HT-29 (cell line): ENCODE measurements around the gene PPARA. TPM values are rescaled to one million over a fixed set of nuclear protein-coding genes. Genes with fewer than 3 reads are reported as not detected.

Source experiments
- DNase-seq: peaks from one replicate; pipeline ENCODE4 v3.0.0-alpha.2; 2015; ENCODE audit warnings: low spot score
- total RNA-seq: library from RNA; depleted of rRNA; stranded (reverse); fragments of >200 nt; shearing (Covaris generic); gene quantifications from 2 replicates; pipeline ENCODE4 v1.2.3, GENCODE V29; 2014

Gene PPARA
- total RNA-seq, 1 experiment from 2014 or later = 18.1 TPM

DNA sequence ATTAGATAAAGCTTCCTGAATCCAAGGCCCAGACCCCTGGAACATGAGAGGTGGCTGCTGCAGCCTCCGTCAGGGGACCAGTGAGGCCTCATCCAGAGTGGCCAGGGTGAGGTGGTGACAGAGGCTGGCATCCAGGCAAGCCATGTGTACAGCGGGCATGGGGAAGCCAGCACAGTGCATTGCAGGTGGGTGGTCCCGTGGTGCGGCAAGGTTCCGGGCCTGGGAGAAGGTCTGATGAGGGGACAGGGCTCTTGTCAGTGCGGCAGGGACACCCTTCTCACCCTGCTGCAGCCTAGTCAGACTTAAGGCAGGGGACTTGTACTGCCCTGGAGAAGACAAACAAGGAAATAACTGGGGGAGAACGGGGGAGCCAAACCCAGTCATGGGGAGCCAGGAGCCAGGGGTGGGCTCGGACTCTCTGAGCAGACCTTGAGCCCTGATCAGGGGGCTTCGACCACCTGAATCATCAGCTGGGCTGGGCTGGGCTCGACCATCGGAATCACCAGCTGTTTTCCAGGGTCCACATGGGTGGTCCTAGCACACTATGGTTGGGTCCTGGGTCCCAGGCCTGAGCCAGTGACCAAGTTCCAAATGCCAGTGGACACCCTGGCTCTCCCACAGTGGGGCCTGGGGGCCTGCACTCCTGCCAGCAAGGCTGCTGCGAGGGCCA, 122.6 kb downstream of the PPARA start:
- no peak for DNase-seq

DNA sequence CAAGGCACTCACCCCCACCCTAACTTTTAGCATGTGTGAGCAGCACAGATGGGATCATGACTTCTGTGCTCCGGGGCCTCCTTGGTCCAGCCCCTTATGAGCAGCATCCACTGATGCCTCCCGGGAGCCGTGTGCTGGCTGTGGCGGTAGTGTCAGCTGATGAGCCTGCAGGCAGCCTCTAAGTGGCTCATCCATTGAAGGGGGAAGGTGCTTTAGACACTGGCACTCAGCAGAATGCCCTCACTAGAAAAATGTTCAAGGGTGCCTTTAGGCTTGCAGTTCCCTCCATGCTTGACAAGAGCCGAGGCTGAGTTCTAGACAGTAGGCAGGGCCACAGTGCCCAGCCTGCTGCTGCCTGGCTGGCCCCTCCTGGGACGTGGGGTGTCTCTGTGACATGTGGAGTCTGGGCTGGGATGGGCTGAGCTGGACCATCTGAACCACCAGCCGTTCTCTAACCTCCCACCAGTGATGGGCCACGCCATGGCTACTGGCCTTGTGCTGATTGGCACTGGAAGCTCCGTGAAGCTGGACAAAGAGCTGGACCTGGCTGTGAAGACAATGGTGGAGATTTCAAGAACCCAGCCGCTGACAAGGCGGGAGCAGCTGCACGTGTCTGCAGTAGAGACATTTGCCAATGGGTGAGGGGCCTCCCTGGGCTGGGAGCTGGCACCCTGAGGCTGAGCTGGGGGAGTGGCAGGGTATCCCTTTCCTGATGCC, 123.3 kb downstream of the PPARA start:
- no peak for DNase-seq

DNA sequence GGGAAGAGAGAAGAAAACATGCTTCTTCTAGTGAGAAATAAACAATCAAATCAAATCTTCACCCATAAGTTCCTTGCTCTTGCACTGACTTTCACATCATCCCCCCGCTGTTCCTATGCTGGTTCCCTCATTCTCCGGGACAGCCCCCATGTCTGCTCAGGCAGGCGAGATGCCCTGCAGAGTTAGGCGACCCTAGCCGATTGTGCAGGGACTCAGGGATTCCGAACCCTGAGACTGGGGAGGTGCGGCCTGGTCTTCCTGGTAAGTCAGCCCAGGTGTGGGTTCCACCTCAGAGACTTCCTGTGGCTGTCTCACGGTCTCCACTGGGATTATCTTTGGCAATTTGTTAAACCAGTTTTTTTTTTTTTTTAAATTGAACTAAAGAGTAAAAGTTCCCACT, 124.1 kb downstream of the PPARA start:
- no peak for DNase-seq

GRCh38 chr22:46275455-46276122, 125.3 kb downstream of the PPARA start:
- no peak for DNase-seq

DNA sequence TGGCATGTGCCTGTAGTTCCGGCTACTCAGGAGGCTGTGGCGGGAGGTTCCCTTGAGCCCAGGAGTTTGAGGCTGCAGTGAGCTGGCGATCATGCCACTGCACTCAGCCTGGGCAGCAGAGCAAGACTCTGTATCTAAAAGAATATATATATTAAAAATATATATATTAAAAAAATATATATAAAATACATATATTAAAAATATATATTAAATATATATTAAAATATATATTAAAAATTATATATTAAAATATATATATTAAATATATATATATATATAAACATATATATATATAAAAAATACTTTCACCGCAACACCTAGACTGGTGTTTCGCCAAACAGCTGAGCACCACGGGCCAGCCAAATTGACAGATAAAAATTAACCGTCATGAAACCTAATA, 126.2 kb downstream of the PPARA start:
- DNase-seq = no peak

DNA sequence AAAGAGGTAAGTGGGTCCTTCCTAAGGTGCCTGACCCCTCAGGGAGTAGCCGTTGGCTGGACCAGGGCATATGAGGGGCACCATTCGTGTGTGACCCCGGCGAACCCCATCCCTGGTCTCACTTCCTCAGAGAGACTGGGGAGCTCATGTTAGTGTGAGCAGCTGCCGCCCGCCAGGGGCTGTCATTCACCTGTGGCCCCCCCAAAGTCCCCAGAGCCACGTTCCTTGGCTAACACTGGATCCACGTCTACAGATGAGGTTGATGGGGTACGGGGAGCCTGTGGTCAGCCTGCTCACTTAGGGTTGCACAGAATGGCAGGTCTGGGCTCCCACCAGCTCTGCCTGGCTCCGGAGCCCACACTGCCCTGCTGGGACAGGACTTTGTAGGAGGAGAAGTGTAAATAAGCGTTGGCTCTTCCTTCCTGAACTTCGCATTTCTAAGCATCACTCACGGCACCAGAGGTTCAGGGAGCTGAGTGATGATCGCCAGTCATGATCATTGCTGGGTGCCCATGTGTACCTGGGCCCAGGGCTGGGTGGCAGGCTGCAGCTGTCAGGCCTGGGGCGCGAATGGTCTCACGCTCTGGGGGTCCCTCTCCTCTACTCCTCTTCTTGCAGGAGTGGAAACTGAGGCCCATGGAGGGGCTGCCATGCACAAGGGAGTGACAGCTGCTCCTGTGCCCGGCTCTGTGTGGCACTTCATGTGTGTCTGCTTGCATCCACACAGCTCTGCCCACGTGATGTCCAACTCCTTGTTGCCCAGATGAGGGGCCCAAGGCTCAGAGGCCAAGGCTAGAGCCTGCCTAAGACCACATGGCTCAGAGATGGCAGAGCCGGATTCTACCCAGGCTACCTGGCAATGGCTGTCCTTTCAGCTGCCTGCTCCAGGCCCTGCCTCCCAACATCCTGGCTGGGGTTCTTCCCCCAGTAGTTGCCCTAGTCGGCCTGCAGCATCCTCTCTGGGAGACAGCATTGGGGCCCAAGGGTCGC, 128.6 kb downstream of the PPARA start:
- DNase-seq = no peak

GRCh38 chr22:46280063-46280817, 129.9 kb downstream of the PPARA start:
- DNase-seq = no peak

GRCh38 chr22:46280999-46281623, 130.8 kb downstream of the PPARA start:
- no peak for DNase-seq

GRCh38 chr22:46281866-46282678, 131.7 kb downstream of the PPARA start:
- no peak for DNase-seq

DNA sequence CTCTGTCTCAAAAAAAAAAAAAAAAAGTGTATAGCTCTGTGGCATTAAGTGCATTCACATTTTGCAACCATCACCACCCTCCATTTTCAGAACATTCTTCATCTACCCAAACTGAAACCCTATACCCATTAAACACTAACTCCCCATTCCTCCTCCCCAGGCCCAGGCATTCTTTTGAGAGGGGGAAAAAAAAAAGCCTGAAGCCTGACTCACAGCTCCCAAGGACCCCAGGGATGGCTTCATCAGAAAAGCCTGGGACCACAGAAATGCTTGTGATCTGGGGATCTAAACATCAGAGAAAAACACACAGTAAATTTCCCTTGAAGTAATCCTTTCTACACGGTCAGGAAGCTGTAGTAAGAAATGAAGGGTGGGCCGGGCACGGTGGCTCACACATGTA, 135.7 kb downstream of the PPARA start:
- DNase-seq = no peak

GRCh38 chr22:46286941-46287872, 136.9 kb downstream of the PPARA start:
- DNase-seq = no peak

GRCh38 chr22:46287873-46288751, 137.8 kb downstream of the PPARA start:
- no peak for DNase-seq

- no peak for DNase-seq
Observed at GRCh38 chr22:46288846-46289243, 138.5 kb downstream of the PPARA start.

GRCh38 chr22:46289244-46289891, 139.0 kb downstream of the PPARA start:
- DNase-seq = no peak

- DNase-seq = no peak
Observed at GRCh38 chr22:46290121-46290842, 140.0 kb downstream of the PPARA start.
